ENCODE measurements around the gene OR2V2.

The OR2V2 gene

GRCh38 chr5:181207214-181207959, 60.0 kb downstream of the OR2V2 start:
- DNase-seq (ENCODE audit: low spot score): peak; percentile 56

- no peak for DNase-seq (ENCODE audit: low spot score)
Measured at GRCh38 chr5:181207960-181208253, 60.5 kb downstream of the OR2V2 start.

Measured in HuH-7.5 (cell line).